WTC11 (cell line): Measurements from ENCODE around the gene ZNF442. TPM values are rescaled to one million over a fixed set of nuclear protein-coding genes. Genes with fewer than 3 reads are reported as not detected.

ENCODE experiments used
- CREM ChIP-seq: sonication (generic); formaldehyde crosslinking; IDR thresholded peaks from 2 replicates; pipeline ENCODE4 v1.8.1; 2022; ENCODE audit warnings: mild to moderate bottlenecking, missing genetic modification reagents, moderate library complexity
- ELF4 ChIP-seq: sonication (generic); formaldehyde crosslinking; IDR thresholded peaks from 2 replicates; pipeline ENCODE4 v1.8.1; 2022; ENCODE audit warnings: low read depth, mild to moderate bottlenecking, moderate library complexity, missing genetic modification reagents
- EMX1 ChIP-seq: fragments of 250-450 bp; sonication (Bioruptor Pico); IDR thresholded peaks from 2 replicates; pipeline ENCODE4 v1.8.0; 2021; ENCODE audit warnings: mild to moderate bottlenecking
- GRHL2 ChIP-seq: fragments of 250-450 bp; sonication (Bioruptor Pico); IDR thresholded peaks from 2 replicates; pipeline ENCODE4 v1.8.0; 2022; ENCODE audit warnings: mild to moderate bottlenecking, moderate library complexity; ENCODE audit not compliant: insufficient replicate concordance, severe bottlenecking
- HMGA2 ChIP-seq: fragments of 250-450 bp; sonication (Bioruptor Pico); IDR thresholded peaks from 2 replicates; pipeline ENCODE4 v1.4.0; 2021; ENCODE audit warnings: mild to moderate bottlenecking, moderate library complexity
- KAT7 ChIP-seq: sonication (generic); formaldehyde crosslinking; IDR thresholded peaks from 2 replicates; pipeline ENCODE4 v1.8.1; 2023; ENCODE audit warnings: missing genetic modification reagents, mild to moderate bottlenecking, borderline replicate concordance
- NFE2L1 ChIP-seq: sonication (generic); formaldehyde crosslinking; IDR thresholded peaks from 2 replicates; pipeline ENCODE4 v1.8.1; 2023; ENCODE audit warnings: missing genetic modification reagents
- NR2C2 ChIP-seq: sonication (generic); formaldehyde crosslinking; IDR thresholded peaks from 2 replicates; pipeline ENCODE4 v1.8.0; 2022; ENCODE audit warnings: mild to moderate bottlenecking, missing genetic modification reagents
- RELA ChIP-seq: sonication (generic); formaldehyde crosslinking; IDR thresholded peaks from 2 replicates; pipeline ENCODE4 v1.8.1; 2022; ENCODE audit warnings: missing genetic modification reagents, mild to moderate bottlenecking, borderline replicate concordance
- SMAD3 ChIP-seq: sonication (generic); formaldehyde crosslinking; IDR thresholded peaks from 2 replicates; pipeline ENCODE4 v1.8.0; 2022; ENCODE audit warnings: missing genetic modification reagents, mild to moderate bottlenecking, borderline replicate concordance
- TP53 ChIP-seq: sonication (generic); formaldehyde crosslinking; IDR thresholded peaks from 2 replicates; pipeline ENCODE4 v1.8.1; 2023; ENCODE audit warnings: mild to moderate bottlenecking, missing genetic modification reagents
- ZNF317 ChIP-seq: sonication (generic); formaldehyde crosslinking; IDR thresholded peaks from 2 replicates; pipeline ENCODE4 v1.8.1; 2023; ENCODE audit warnings: low read depth, mild to moderate bottlenecking, moderate library complexity, missing genetic modification reagents, borderline replicate concordance
- ZNF416 ChIP-seq: fragments of 250-450 bp; sonication (Bioruptor Pico); IDR thresholded peaks from 2 replicates; pipeline ENCODE4 v1.9.0; 2021; ENCODE audit warnings: mild to moderate bottlenecking, inconsistent platforms
- ZNF423 ChIP-seq: fragments of 250-450 bp; sonication (Bioruptor Pico); IDR thresholded peaks from 2 replicates; pipeline ENCODE4 v2.1.2; 2022; ENCODE audit warnings: mild to moderate bottlenecking, moderate library complexity
- total RNA-seq: library from RNA; stranded (reverse); gene quantifications from 3 replicates; pipeline ENCODE4 v1.2.3, GENCODE V29; 2021
- TF ChIP-seq, protein P1 (sequence below): sonication (generic); formaldehyde crosslinking; conservative IDR thresholded peaks from 2 replicates; pipeline ENCODE4 v1.8.1; 2022; ENCODE audit warnings: mild to moderate bottlenecking, missing genetic modification reagents
- TF ChIP-seq, protein P2 (sequence below): fragments of 250-450 bp; sonication (Bioruptor Pico); IDR thresholded peaks from 2 replicates; pipeline ENCODE4 v2.1.2; 2022; ENCODE audit warnings: mild to moderate bottlenecking, moderate library complexity
- TF ChIP-seq, protein P3 (sequence below): sonication (generic); formaldehyde crosslinking; IDR thresholded peaks from 2 replicates; pipeline ENCODE4 v1.8.1; 2023; ENCODE audit warnings: mild to moderate bottlenecking, missing genetic modification reagents
- TF ChIP-seq, protein P4 (sequence below): sonication (generic); formaldehyde crosslinking; IDR thresholded peaks from 2 replicates; pipeline ENCODE4 v1.8.1; 2022; ENCODE audit warnings: mild to moderate bottlenecking, missing genetic modification reagents, moderate library complexity, borderline replicate concordance
- TF ChIP-seq, protein P5 (sequence below): sonication (generic); formaldehyde crosslinking; IDR thresholded peaks from 2 replicates; pipeline ENCODE4 v1.8.0; 2023; ENCODE audit warnings: missing genetic modification reagents, mild to moderate bottlenecking, borderline replicate concordance
- TF ChIP-seq, protein P6 (sequence below): sonication (generic); formaldehyde crosslinking; IDR thresholded peaks from 2 replicates; pipeline ENCODE4 v1.8.1; 2023; ENCODE audit warnings: mild to moderate bottlenecking, missing genetic modification reagents, moderate library complexity
- TF ChIP-seq, protein P7 (sequence below): fragments of 250-450 bp; sonication (Bioruptor Pico); IDR thresholded peaks from 2 replicates; pipeline ENCODE4 v1.9.0; 2021; ENCODE audit warnings: mild to moderate bottlenecking, borderline replicate concordance
- TF ChIP-seq, protein P8 (sequence below): sonication (generic); formaldehyde crosslinking; IDR thresholded peaks from 2 replicates; pipeline ENCODE4 v1.8.0; 2022; ENCODE audit warnings: mild to moderate bottlenecking, missing genetic modification reagents

ZNF442 gene
- total RNA-seq, 1 experiment from 2014 or later = 1.9 TPM

DNA sequence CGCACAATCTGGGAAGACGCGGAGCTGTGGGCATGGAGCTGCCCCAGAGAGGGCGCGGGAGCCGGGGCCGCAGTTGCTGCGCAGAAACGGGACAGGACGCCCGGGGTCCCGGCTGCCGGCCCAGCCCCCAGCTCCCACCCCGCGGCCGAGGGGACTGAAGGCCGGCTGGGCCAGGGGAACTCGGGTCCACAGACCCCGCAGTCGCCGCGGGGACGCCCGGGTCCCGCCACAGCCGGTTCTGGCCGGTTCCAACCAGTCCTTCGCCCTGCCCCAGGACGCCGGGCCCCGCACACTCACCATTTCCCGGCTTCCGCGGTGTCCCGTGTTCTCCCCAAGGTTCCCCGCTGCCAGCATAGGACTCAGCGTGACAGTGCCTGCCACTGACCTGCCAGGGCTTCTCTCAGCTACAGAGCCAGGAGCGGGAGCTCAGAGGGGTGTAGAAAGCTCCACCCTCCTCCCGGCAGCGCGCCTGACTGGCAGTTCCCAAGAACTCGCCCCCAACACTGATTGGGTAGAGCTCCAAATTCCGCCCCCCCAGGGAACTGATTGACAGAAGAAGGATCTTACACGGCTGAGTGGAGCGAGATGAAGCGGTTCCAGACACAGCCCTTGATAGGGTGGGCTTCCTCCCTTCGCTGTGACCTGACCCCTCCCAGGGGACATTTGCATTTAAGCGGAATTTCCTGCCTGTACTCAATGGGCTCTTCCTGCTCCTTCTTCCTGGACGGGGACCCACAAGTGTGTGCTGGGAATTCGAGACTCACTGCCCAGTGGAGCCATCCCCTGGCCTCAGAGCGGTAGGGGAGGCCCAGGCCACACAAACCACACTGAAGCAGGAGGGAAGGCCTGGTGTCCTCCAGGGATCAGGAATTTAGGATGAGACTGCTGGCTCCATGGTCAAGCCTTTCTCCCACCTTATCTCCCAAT lies at the start of gene ZNF442 (continued):
- TF ChIP-seq, protein P1, sequence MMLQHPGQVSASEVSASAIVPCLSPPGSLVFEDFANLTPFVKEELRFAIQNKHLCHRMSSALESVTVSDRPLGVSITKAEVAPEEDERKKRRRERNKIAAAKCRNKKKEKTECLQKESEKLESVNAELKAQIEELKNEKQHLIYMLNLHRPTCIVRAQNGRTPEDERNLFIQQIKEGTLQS (CRISPR knock-in tag) = no peak
- TF ChIP-seq RELA (no peak), ELF4 (CRISPR knock-in tag) (no peak), TP53 (CRISPR knock-in tag) (no peak), ZNF416 (no peak), NFE2L1 (CRISPR knock-in tag) (0 out of 2 replicates have a peak, but pooled peaks have one; percentile 43), KAT7 (CRISPR knock-in tag) (no peak), NR2C2 (CRISPR knock-in tag) (no peak), HMGA2 (CRISPR knock-in tag) (no peak), ZNF423 (CRISPR knock-in tag) (no peak), GRHL2 (CRISPR knock-in tag) (no peak), SMAD3 (no peak), CREM (no peak), ZNF317 (no peak), EMX1 (CRISPR knock-in tag) (no peak)
- TF ChIP-seq, protein P2, sequence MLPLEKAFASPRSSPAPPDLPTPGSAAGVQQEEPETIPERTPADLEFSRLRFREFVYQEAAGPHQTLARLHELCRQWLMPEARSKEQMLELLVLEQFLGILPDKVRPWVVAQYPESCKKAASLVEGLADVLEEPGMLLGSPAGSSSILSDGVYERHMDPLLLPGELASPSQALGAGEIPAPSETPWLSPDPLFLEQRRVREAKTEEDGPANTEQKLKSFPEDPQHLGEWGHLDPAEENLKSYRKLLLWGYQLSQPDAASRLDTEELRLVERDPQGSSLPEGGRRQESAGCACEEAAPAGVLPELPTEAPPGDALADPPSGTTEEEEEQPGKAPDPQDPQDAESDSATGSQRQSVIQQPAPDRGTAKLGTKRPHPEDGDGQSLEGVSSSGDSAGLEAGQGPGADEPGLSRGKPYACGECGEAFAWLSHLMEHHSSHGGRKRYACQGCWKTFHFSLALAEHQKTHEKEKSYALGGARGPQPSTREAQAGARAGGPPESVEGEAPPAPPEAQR (CRISPR knock-in tag) = no peak
- TF ChIP-seq, protein P3, sequence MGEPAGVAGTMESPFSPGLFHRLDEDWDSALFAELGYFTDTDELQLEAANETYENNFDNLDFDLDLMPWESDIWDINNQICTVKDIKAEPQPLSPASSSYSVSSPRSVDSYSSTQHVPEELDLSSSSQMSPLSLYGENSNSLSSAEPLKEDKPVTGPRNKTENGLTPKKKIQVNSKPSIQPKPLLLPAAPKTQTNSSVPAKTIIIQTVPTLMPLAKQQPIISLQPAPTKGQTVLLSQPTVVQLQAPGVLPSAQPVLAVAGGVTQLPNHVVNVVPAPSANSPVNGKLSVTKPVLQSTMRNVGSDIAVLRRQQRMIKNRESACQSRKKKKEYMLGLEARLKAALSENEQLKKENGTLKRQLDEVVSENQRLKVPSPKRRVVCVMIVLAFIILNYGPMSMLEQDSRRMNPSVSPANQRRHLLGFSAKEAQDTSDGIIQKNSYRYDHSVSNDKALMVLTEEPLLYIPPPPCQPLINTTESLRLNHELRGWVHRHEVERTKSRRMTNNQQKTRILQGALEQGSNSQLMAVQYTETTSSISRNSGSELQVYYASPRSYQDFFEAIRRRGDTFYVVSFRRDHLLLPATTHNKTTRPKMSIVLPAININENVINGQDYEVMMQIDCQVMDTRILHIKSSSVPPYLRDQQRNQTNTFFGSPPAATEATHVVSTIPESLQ (CRISPR knock-in tag) = no peak
- TF ChIP-seq, protein P4, sequence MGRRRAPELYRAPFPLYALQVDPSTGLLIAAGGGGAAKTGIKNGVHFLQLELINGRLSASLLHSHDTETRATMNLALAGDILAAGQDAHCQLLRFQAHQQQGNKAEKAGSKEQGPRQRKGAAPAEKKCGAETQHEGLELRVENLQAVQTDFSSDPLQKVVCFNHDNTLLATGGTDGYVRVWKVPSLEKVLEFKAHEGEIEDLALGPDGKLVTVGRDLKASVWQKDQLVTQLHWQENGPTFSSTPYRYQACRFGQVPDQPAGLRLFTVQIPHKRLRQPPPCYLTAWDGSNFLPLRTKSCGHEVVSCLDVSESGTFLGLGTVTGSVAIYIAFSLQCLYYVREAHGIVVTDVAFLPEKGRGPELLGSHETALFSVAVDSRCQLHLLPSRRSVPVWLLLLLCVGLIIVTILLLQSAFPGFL (CRISPR knock-in tag) = no peak
- TF ChIP-seq, protein P5, sequence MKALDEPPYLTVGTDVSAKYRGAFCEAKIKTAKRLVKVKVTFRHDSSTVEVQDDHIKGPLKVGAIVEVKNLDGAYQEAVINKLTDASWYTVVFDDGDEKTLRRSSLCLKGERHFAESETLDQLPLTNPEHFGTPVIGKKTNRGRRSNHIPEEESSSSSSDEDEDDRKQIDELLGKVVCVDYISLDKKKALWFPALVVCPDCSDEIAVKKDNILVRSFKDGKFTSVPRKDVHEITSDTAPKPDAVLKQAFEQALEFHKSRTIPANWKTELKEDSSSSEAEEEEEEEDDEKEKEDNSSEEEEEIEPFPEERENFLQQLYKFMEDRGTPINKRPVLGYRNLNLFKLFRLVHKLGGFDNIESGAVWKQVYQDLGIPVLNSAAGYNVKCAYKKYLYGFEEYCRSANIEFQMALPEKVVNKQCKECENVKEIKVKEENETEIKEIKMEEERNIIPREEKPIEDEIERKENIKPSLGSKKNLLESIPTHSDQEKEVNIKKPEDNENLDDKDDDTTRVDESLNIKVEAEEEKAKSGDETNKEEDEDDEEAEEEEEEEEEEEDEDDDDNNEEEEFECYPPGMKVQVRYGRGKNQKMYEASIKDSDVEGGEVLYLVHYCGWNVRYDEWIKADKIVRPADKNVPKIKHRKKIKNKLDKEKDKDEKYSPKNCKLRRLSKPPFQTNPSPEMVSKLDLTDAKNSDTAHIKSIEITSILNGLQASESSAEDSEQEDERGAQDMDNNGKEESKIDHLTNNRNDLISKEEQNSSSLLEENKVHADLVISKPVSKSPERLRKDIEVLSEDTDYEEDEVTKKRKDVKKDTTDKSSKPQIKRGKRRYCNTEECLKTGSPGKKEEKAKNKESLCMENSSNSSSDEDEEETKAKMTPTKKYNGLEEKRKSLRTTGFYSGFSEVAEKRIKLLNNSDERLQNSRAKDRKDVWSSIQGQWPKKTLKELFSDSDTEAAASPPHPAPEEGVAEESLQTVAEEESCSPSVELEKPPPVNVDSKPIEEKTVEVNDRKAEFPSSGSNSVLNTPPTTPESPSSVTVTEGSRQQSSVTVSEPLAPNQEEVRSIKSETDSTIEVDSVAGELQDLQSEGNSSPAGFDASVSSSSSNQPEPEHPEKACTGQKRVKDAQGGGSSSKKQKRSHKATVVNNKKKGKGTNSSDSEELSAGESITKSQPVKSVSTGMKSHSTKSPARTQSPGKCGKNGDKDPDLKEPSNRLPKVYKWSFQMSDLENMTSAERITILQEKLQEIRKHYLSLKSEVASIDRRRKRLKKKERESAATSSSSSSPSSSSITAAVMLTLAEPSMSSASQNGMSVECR (CRISPR knock-in tag) = peak; percentile 16; the same call in 1 of the 2 replicates
- TF ChIP-seq, protein P6, sequence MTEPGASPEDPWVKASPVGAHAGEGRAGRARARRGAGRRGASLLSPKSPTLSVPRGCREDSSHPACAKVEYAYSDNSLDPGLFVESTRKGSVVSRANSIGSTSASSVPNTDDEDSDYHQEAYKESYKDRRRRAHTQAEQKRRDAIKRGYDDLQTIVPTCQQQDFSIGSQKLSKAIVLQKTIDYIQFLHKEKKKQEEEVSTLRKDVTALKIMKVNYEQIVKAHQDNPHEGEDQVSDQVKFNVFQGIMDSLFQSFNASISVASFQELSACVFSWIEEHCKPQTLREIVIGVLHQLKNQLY = no peak
- TF ChIP-seq, protein P7, sequence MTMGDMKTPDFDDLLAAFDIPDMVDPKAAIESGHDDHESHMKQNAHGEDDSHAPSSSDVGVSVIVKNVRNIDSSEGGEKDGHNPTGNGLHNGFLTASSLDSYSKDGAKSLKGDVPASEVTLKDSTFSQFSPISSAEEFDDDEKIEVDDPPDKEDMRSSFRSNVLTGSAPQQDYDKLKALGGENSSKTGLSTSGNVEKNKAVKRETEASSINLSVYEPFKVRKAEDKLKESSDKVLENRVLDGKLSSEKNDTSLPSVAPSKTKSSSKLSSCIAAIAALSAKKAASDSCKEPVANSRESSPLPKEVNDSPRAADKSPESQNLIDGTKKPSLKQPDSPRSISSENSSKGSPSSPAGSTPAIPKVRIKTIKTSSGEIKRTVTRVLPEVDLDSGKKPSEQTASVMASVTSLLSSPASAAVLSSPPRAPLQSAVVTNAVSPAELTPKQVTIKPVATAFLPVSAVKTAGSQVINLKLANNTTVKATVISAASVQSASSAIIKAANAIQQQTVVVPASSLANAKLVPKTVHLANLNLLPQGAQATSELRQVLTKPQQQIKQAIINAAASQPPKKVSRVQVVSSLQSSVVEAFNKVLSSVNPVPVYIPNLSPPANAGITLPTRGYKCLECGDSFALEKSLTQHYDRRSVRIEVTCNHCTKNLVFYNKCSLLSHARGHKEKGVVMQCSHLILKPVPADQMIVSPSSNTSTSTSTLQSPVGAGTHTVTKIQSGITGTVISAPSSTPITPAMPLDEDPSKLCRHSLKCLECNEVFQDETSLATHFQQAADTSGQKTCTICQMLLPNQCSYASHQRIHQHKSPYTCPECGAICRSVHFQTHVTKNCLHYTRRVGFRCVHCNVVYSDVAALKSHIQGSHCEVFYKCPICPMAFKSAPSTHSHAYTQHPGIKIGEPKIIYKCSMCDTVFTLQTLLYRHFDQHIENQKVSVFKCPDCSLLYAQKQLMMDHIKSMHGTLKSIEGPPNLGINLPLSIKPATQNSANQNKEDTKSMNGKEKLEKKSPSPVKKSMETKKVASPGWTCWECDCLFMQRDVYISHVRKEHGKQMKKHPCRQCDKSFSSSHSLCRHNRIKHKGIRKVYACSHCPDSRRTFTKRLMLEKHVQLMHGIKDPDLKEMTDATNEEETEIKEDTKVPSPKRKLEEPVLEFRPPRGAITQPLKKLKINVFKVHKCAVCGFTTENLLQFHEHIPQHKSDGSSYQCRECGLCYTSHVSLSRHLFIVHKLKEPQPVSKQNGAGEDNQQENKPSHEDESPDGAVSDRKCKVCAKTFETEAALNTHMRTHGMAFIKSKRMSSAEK (CRISPR knock-in tag) = no peak
- TF ChIP-seq, protein P8, sequence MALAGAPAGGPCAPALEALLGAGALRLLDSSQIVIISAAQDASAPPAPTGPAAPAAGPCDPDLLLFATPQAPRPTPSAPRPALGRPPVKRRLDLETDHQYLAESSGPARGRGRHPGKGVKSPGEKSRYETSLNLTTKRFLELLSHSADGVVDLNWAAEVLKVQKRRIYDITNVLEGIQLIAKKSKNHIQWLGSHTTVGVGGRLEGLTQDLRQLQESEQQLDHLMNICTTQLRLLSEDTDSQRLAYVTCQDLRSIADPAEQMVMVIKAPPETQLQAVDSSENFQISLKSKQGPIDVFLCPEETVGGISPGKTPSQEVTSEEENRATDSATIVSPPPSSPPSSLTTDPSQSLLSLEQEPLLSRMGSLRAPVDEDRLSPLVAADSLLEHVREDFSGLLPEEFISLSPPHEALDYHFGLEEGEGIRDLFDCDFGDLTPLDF (CRISPR knock-in tag) = no peak
